Upper lobe of left lung (tissue), 6 donors: ENCODE results near the gene ATG7. TPM values are rescaled to one million over a fixed set of nuclear protein-coding genes. Genes with fewer than 3 reads are reported as not detected.

Experiments
- ATAC-seq, 2 donors: fragments of 200-7000 bp; cut with Tn5 transposase; one replicate each; pipeline ENCODE4 v1.9.1; 2022; ENCODE audit warnings: mild to moderate bottlenecking in 2 of 2, moderate library complexity in 2 of 2; ENCODE audit not compliant: low FRiP score in 2 of 2
- DNase-seq, 2 donors: peaks; one replicate each; pipeline ENCODE4 v3.0.0-alpha.2; 2019 to 2020
- H3K27ac ChIP-seq, 4 donors: fragments of 200-600 bp; sonication (generic); one replicate each; pipeline ENCODE4 v1.5.1; 2016 to 2019
- H3K27me3 ChIP-seq, 4 donors: fragments of 200-600 bp; sonication (generic); one replicate each; pipeline ENCODE4 v1.5.1; 2017 to 2019
- H3K36me3 ChIP-seq, 4 donors: fragments of 200-600 bp; sonication (generic); one replicate each; pipeline ENCODE4 v1.5.1; 2016 to 2019
- H3K4me1 ChIP-seq, 4 donors: fragments of 200-600 bp; sonication (generic); one replicate each; pipeline ENCODE4 v1.5.1; 2018 to 2019
- H3K4me3 ChIP-seq, 4 donors: fragments of 200-600 bp; sonication (generic); one replicate each; pipeline ENCODE4 v1.5.1; 2017 to 2019; ENCODE audit warnings: mild to moderate bottlenecking in 2 of 4, moderate library complexity in 1 of 4
- H3K9me3 ChIP-seq, 4 donors: fragments of 200-600 bp; sonication (generic); one replicate each; pipeline ENCODE4 v1.5.1; 2018 to 2019
- CTCF ChIP-seq, 6 experiments: fragments of 450-650 bp in 4 of 6; fragments of 200-600 bp in 2 of 6; sonication (generic) in 2 of 6; IDR thresholded peaks; one replicate each; pipeline ENCODE4 v1.5.1; 2016 to 2019; ENCODE audit warnings: antibody characterized with exemption in 6 of 6
- EP300 ChIP-seq, 4 donors: sonication (generic); formaldehyde crosslinking; IDR thresholded peaks; one replicate each; pipeline ENCODE4 v1.5.1; 2017; ENCODE audit warnings: antibody characterized with exemption in 4 of 4, control low read depth in 2 of 4
- POLR2A ChIP-seq, 4 donors: fragments of 450-650 bp; IDR thresholded peaks; one replicate each; pipeline ENCODE4 v1.5.1; 2016 to 2017; ENCODE audit warnings: antibody characterized with exemption in 4 of 4, mild to moderate bottlenecking in 2 of 4
- POLR2AphosphoS5 ChIP-seq, 2 donors: sonication (generic); formaldehyde crosslinking; IDR thresholded peaks; one replicate each; pipeline ENCODE4 v1.5.1; 2017; ENCODE audit warnings: antibody characterized with exemption in 2 of 2
- WGBS, 2 donors: methylation state at CpG; one replicate each; pipeline ENCODE4 v1.1.5; 2017 to 2018; 5-methylcytosine and 5-hydroxymethylcytosine counted together
- total RNA-seq, 6 donors: library from RNA; depleted of rRNA in 4 of 6; stranded (reverse); fragments of >200 nt in 4 of 6; gene quantifications; one replicate each; pipeline versions ENCODE4 v1.1.0 to v1.2.1, GENCODE V29; 2016 to 2021
- donor health status: DM: no; HTN: no; CAD: no; lungs with moderate emphysema.
- donor health status: DM: no; HTN: yes; CAD: no; lungs with severe emphysema.

The ATG7 gene
- total RNA-seq, 6 donors from 2014 or later = 52.4 to 195 (median 74.1) TPM

GRCh38 chr3:11546657-11547302 is 274.6 kb downstream of the ATG7 start:
- DNase-seq (no peak), ATAC-seq (no peak)
- Histone ChIP-seq H3K9me3 (peaks cover 0 to 12% (median 0%) of the 10 kb centered on the region in 4 donors), H3K27me3 (no peaks in the 10 kb centered on the region), H3K4me3 (no peak overlapping the region), H3K27ac (no peak overlapping the region), H3K36me3 (no peaks in the 10 kb centered on the region), H3K4me1 (peaks cover 0 to 34% (median 14%) of the 10 kb centered on the region in 4 donors)
- no peak for TF ChIP-seq CTCF (IDR thresholded peaks at IDR 0.05)
- no peak for TF ChIP-seq POLR2AphosphoS5 (IDR thresholded peaks at IDR 0.05)
- no peak for TF ChIP-seq POLR2A (IDR thresholded peaks at IDR 0.05)
- no peak for TF ChIP-seq EP300 (IDR thresholded peaks at IDR 0.05)
- WGBS, 2 donors = 88 to 90% methylated on average over 9 of the region's 9 CpGs

GRCh38 chr3:11547498-11547897 is 275.3 kb downstream of the ATG7 start:
- no peaks in the 10 kb centered on the region for H3K36me3 ChIP-seq
- no peak overlapping the region for H3K4me3 ChIP-seq
- 89 to 94% methylated on average over 2 of the region's 2 CpGs for WGBS, 2 donors
- H3K4me1 ChIP-seq = peaks cover 0 to 34% (median 13%) of the 10 kb centered on the region in 4 donors
- TF ChIP-seq CTCF (IDR thresholded peaks at IDR 0.05) (no peak), POLR2A (IDR thresholded peaks at IDR 0.05) (no peak), EP300 (IDR thresholded peaks at IDR 0.05) (no peak), POLR2AphosphoS5 (IDR thresholded peaks at IDR 0.05) (no peak)
- no peaks in the 10 kb centered on the region for H3K27me3 ChIP-seq
- H3K9me3 ChIP-seq = peaks cover 0 to 12% (median 0%) of the 10 kb centered on the region in 4 donors
- ATAC-seq = no peak
- no peak overlapping the region for H3K27ac ChIP-seq
- DNase-seq = no peak

- TF ChIP-seq POLR2AphosphoS5 (IDR thresholded peaks at IDR 0.05) (no peak), EP300 (IDR thresholded peaks at IDR 0.05) (no peak), CTCF (IDR thresholded peaks at IDR 0.05) (no peak), POLR2A (IDR thresholded peaks at IDR 0.05) (no peak)
- H3K4me1 ChIP-seq = peaks cover 7 to 40% (median 18%) of the 10 kb centered on the region in 4 donors
- H3K27me3 ChIP-seq = no peaks in the 10 kb centered on the region
- H3K27ac ChIP-seq = peak overlapping the region in 1 of 4 donors; percentile 39
- 55 to 74% methylated on average over 7 of the region's 7 CpGs for WGBS, 2 donors
- H3K4me3 ChIP-seq = no peak overlapping the region
- H3K36me3 ChIP-seq = no peaks in the 10 kb centered on the region
- DNase-seq (peak in 1 of 2 donors; percentile 20), ATAC-seq (no peak)
- H3K9me3 ChIP-seq = peaks cover 0 to 5% (median 0%) of the 10 kb centered on the region in 4 donors
Observed at GRCh38 chr3:11548721-11549131, 276.5 kb downstream of the ATG7 start.

GRCh38 chr3:11549580-11550140 is 277.5 kb downstream of the ATG7 start:
- no peak overlapping the region for H3K4me3 ChIP-seq
- no peaks in the 10 kb centered on the region for H3K27me3 ChIP-seq
- H3K36me3 ChIP-seq = peaks cover 0 to 3% (median under 1%) of the 10 kb centered on the region in 4 donors
- H3K9me3 ChIP-seq = no peaks in the 10 kb centered on the region
- 73 to 79% methylated on average over 9 of the region's 9 CpGs for WGBS, 2 donors
- peaks cover 14 to 40% (median 22%) of the 10 kb centered on the region in 4 donors for H3K4me1 ChIP-seq
- TF ChIP-seq POLR2A (IDR thresholded peaks at IDR 0.05) (no peak), POLR2AphosphoS5 (IDR thresholded peaks at IDR 0.05) (no peak), CTCF (IDR thresholded peaks at IDR 0.05) (no peak), EP300 (IDR thresholded peaks at IDR 0.05) (no peak)
- DNase-seq = peak in 1 of 2 donors; percentile 4
- no peak for ATAC-seq
- H3K27ac ChIP-seq = no peak overlapping the region
